Activated naive CD4-positive, alpha-beta T cell treated with Interleukin-2 at 50 U/mL for 16 hours (primary cell): Measurements from ENCODE around the gene PPEF2.

Source experiments
- DNase-seq: peaks from one replicate; pipeline ENCODE4 v3.0.0-alpha.2; 2020

Gene PPEF2

GRCh38 chr4:75895744-75896314 is 6.4 kb downstream of the PPEF2 start:
- DNase-seq: no peak

- no peak for DNase-seq
These were observed 9.7 kb downstream of the PPEF2 start for GRCh38 chr4:75892508-75892907.

- DNase-seq: no peak
These were observed 10.6 kb downstream of the PPEF2 start for GRCh38 chr4:75891611-75892010.

- no peak for DNase-seq
These were observed 12.6 kb downstream of the PPEF2 start for GRCh38 chr4:75889537-75890199.

- no peak for DNase-seq
These were observed 16.1 kb downstream of the PPEF2 start for GRCh38 chr4:75886104-75886503.

GRCh38 chr4:75881476-75881875 is 20.8 kb downstream of the PPEF2 start:
- DNase-seq: no peak

GRCh38 chr4:75880278-75880677 is 22.0 kb downstream of the PPEF2 start:
- no peak for DNase-seq

GRCh38 chr4:75878246-75878756 is 24.0 kb downstream of the PPEF2 start:
- DNase-seq: no peak

GRCh38 chr4:75876218-75876617 is 26.0 kb downstream of the PPEF2 start:
- DNase-seq: no peak

GRCh38 chr4:75869100-75869499 is 33.2 kb downstream of the PPEF2 start:
- no peak for DNase-seq

- no peak for DNase-seq
These were observed 35.1 kb downstream of the PPEF2 start for GRCh38 chr4:75867130-75867529.

- no peak for DNase-seq
These were observed 41.6 kb downstream of the PPEF2 start for GRCh38 chr4:75860606-75861005.

- DNase-seq: no peak
These were observed 43.5 kb downstream of the PPEF2 start for GRCh38 chr4:75858721-75859120.

- no peak for DNase-seq
These were observed 52.8 kb downstream of the PPEF2 start for GRCh38 chr4:75849461-75849860.

- DNase-seq: no peak
These were observed 53.4 kb downstream of the PPEF2 start for GRCh38 chr4:75848891-75849290.

GRCh38 chr4:75848171-75848760 is 54.0 kb downstream of the PPEF2 start:
- DNase-seq: peak; percentile 8

GRCh38 chr4:75845992-75846391 is 56.3 kb downstream of the PPEF2 start:
- no peak for DNase-seq

GRCh38 chr4:75844151-75844662 is 58.0 kb downstream of the PPEF2 start:
- no peak for DNase-seq

GRCh38 chr4:75843596-75843995 is 58.7 kb downstream of the PPEF2 start:
- no peak for DNase-seq

GRCh38 chr4:75841641-75842520 is 60.4 kb downstream of the PPEF2 start:
- no peak for DNase-seq

- no peak for DNase-seq
These were observed 67.5 kb downstream of the PPEF2 start for GRCh38 chr4:75834772-75835154.

- no peak for DNase-seq
These were observed 68.0 kb downstream of the PPEF2 start for GRCh38 chr4:75834095-75834771.
